Endothelial cell of hepatic sinusoid (primary cell): ENCODE measurements around the gene NUTM2E.
"Not testable (repeated sequence)": the region's sequence is repeated elsewhere in the genome, so short reads cannot be mapped to it uniquely, and the experiment has no call there.

Experiments
- in situ Hi-C: cut with HindIII; loops from 2 replicates; pipeline ENCODE4 v1.10.0; 2017; ENCODE audit warnings: low sequenced_read_pairs

NUTM2E gene, protein sequence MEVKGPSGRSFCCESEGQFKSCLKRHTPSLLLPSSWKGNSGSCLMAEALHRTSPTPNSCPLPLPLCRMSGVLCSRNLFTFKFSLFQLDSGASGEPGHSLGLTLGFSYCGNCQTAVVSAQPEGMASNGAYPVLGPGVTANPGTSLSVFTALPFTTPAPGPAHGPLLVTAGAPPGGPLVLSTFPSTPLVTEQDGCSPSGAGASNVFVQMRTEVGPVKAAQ (N-terminal part only)

DNA sequence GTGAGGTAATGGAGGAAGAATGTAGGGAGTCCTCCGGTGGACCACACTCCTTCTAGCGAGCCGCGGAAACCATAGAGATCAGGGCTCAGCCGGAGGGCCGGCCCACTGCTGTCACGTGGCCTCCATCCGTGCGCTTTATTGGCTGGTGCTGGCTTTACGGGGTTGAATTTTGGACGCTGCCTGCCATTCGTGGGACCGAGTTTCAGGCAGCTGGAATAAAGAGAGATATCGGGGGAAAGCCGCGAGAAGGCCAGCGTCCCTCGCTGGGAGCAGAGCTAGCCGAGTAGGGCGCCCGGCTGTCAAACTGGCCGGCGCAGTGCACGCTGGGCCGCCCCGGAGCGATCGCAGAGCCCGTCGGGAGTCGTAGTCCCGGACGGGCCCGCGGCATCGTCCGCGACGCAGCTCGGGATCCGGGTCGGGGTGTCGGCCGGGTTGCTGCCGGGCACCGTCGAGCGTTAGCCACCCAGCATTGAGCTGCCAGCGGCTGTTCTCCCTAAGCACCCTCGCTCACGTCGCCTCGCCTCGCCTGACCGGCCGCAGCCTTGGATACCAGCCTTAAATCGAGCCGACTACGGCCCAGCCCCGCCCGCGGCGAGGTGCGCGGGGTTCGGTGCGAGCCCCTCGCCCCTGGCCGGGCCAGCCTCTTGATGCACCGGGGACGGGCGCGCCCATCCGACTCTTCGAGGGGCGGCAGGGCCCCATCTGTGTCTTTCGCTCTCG lies at the start of gene NUTM2E:
NUTM2E (plus strand) TSS at position 244 of the 720 bp plus-strand sequence. CDS start 15,002 bp downstream, outside the sequence.
- in situ Hi-C loops = not testable (repeated sequence)

- in situ Hi-C loops = not testable (repeated sequence)
These were observed 48.5 kb upstream of the NUTM2E start for GRCh38 chr10:79777997-79778396.

DNA sequence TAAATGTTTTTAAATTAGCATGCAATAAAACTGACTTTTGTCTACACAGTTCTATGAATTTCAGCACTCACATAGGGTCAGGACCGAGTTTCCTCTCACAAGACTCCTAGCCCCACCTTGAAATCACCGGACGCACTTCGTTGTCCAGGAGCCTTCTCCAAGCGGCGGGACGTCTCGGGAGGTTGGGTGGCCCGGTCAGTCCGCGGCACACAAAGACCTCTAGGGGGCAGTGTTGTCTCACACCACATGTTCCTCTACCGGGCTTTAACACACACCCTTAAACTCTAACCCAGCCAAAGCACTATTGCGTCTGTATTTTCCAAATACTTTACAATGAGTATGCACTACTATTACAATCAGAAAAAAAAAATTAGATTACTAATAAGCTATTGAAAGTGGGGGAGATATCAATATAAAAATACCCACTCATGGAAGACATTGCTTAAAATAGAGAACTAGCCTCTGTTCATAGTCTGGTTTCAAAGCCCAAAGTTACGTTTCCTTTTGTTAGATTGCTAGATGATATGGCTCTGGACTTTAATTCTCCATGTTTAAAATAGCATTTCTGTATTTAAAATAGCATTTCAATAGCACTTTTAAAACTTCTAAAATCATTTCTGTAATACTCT lies 47.1 kb upstream of the NUTM2E start:
- in situ Hi-C loops = not testable (repeated sequence)

- in situ Hi-C loops = not testable (repeated sequence)
These were observed 46.5 kb upstream of the NUTM2E start for GRCh38 chr10:79779992-79780391.

DNA sequence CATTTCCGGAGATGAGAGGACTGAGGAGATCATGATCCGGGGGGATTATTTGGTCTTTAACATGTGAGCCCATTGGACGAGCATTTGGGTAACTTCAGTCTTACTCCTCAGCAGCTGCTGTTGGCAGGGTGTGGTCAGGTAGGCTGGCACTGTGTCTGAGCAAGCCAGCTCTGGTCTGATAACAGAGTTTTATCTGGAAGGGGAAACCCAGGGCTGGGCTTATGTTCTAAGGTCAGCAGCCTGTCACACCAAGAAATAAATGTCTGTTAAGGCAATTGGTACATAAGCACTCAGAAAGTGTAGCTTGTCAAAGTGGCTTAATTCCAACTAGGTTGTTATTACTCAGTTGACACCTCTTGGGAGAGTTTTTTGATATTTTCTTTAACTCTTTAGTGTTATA lies 45.0 kb upstream of the NUTM2E start:
- in situ Hi-C loops = not testable (repeated sequence)

GRCh38 chr10:79787455-79787952 lies 39.0 kb upstream of the NUTM2E start:
- in situ Hi-C loops = not testable (repeated sequence)

GRCh38 chr10:79789351-79789750 lies 37.2 kb upstream of the NUTM2E start:
- in situ Hi-C loops = not testable (repeated sequence)

DNA sequence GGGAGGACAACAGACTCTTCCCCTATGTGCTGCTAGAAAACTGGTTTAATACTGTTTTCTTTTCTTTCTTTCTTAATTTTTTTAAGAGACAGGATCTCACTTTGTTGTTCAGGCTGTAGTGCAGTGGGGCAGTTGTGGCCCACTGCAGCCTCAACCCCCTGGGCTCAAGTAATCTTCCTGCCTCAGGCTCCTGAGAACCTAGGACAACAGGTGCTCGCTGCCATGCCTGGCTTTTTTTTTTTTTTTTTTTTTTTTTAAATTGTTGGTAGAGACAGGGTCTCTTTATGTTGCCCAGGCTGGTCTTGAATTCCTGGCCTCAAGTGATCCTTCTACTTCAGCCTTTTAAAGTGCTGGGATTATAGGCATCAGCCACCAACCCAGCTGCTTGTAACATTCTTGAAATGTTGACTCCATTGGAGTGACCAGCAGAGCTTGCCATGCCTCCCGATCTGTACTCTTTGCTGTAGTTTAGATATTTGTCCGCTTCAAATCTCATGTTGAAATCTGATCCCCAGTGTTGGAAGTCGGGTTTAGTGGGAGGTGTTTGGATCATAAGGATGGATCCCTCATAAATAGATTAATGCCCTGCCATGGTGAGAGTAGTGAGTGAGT lies 34.5 kb upstream of the NUTM2E start:
- in situ Hi-C loops = not testable (repeated sequence)

- in situ Hi-C loops = not testable (repeated sequence)
These were observed 27.2 kb upstream of the NUTM2E start for GRCh38 chr10:79799337-79799736.

DNA sequence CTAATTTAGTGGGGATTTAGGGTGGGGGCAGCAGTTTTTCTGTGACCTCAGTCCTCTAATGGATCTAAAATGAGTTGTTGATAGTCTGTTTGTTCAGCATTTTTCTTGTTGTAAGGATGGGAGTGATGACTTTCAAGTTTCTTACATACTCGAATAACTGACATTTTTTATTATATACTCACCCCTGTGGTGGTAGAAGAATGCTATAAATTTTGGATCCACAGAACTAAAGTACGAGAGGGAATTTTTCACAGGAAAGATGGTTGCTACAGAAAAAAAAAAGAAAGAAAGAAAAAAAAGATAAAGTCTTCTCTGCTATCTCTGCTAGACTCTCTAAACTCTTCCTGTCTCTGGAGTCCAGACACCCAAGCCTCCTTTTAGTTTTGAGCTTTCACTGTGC lies 20.7 kb upstream of the NUTM2E start:
- in situ Hi-C loops = not testable (repeated sequence)

- in situ Hi-C loops = not testable (repeated sequence)
These were observed 14.6 kb upstream of the NUTM2E start for GRCh38 chr10:79811895-79812294.

GRCh38 chr10:79816290-79816689 lies 10.2 kb upstream of the NUTM2E start:
- in situ Hi-C loops = not testable (repeated sequence)

DNA sequence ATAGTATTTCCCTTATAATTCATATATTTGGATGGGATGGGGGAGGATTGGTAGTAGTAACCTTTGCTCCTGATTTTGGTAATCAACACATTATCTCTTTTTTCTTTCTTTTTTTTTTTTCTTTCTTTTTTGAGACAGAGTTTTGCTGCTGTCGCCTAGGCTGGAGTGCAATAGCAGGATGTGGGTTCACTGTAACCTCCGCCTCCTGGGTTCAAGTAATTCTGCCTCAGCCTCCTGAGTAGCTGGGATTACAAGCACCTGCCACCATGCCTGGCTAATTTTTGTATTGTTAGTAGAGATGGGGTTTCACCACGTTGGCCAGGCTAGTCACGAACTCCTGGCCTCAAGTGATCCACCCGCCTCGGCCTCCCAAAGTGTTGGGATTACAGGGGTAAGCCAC lies 3.2 kb upstream of the NUTM2E start:
- in situ Hi-C loops = not testable (repeated sequence)

DNA sequence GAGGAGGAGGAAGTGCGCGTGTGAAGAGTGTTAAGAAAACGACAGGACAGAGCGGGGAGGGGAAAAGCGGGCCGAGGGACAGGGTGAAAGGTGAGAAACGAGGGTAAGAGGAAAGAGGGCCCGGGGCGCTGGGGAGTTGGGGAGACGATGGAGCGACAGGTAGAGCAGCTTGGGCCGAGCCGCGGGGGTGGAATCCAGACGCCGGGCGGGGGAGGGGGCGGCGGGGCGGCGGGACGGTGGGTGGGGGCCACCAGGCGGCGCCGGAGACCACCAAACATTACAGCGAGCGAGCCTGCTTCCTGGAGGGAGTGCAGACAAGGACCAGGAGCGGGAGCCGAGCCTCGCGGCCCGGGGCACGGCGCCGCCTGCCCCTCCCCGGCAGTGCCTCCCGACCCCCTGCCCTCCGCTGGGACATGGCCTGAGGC lies 940 bp upstream of the NUTM2E start:
- in situ Hi-C loops = not testable (repeated sequence)

- in situ Hi-C loops = not testable (repeated sequence)
These were observed 426 bp upstream of the NUTM2E start for GRCh38 chr10:79826131-79826495.

- in situ Hi-C loops = not testable (repeated sequence)
These were observed 7.3 kb downstream of the NUTM2E start for GRCh38 chr10:79833833-79834232.

- in situ Hi-C loops = not testable (repeated sequence)
These were observed 9.4 kb downstream of the NUTM2E start for GRCh38 chr10:79835891-79836290.

GRCh38 chr10:79836891-79837290 lies 10.4 kb downstream of the NUTM2E start:
- in situ Hi-C loops = not testable (repeated sequence)

DNA sequence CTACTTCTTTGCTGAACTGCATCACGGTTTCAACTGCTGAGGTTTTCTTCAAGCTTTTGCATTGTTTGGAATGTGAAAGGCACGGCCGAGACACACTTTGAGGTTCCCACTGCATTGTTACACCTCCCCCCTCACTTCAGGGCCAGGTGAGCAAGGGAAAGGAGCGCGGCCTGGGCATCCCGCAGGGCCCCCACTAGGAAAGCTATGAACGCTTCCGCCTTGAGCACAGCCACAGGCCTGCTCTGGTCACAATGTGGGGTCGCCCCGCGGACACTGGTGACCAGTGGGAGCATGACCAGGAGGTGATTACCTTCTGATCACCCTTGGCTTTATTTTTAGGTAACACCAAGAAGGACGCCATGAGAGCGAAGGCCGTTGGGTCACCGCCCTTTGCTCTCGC lies 11.9 kb downstream of the NUTM2E start:
- in situ Hi-C loops = not testable (repeated sequence)

GRCh38 chr10:79853191-79853854 lies 26.8 kb downstream of the NUTM2E start:
- in situ Hi-C loops = not testable (repeated sequence)

GRCh38 chr10:79862269-79862668 lies 35.7 kb downstream of the NUTM2E start:
- in situ Hi-C loops = not testable (repeated sequence)
